Measurements from ENCODE around the gene CUL3.

GRCh38 chr2:224438726-224439125, 146.4 kb downstream of the CUL3 start:
- TF ChIP-seq CTCF (IDR thresholded peaks at IDR 0.05) (no peak), POLR2A (IDR thresholded peaks at IDR 0.05) (no peak)

Measured in body of pancreas (tissue), 4 donors.